ENCODE results near the gene SGK1.
"Not testable (repeated sequence)": the region's sequence is repeated elsewhere in the genome, so short reads cannot be mapped to it uniquely, and the experiment has no call there.

The SGK1 gene

DNA sequence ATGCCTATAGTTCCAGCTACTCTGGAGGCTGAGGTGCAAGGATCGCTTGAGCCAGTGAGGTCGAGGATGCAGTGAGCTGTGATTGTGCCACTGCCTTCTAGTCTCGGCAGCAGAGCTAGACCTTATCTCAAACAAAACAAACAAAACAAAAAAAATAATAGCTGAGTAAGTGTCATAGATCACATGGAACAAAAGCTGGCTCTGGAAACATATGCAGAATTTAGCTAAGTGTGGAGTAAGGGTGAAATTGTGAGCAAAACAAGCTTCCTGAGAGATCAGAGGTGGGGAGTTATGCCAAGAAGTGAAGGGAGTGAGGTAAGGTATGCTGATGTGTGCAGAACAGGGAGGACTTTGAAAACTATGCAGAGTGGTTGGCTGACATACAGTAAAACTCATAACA is 18.7 kb downstream of the SGK1 start:
- no peak for DNase-seq

DNA sequence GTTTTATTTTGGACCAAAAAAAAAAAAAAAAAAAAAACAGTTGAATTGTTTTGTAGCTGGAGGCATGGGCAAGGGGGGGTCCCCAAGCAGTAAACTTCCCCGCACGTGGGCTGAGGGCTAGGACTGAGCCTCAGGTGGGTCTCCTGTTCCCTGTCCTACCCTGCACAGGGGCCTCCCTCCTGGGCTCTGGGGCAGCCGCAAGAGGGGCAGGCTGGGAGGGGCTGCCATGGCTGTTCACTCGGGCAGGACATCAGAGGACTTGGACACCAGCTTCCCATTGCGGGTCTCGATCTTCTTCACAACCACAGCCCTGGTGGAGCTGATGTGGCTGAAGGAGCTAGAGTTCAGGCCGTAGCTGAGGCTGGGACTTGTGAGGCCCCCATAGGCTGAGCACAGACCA is 21.1 kb downstream of the SGK1 start:
- no peak for DNase-seq

DNA sequence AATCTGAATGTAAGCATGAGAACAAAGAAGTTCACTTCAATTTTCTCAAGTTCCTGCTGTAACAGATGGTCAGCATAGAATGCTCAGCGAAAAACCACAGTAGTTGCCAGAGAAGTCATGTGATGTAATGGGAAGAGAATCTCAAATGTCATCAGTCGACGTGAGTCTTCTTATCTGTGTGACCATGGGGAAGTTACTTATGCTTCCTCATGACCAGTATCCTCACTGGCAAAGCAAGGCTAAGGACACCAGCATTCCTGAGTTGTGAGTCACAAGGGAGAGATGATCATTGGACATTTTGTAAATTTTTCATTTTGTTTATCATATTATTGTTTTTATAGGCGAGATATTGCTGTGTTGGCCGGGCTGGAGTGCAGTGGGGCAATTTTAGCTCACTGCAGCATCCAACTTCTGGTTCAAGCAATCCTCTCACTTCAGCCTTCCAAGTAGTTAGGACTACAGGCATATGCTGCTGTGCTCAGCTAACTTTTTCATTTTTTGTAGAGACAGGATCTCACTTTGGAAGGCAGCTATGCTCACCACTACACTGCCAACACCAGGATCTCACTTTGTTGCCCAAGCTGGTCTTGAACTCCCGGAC is 21.9 kb downstream of the SGK1 start:
- no peak for DNase-seq

DNA sequence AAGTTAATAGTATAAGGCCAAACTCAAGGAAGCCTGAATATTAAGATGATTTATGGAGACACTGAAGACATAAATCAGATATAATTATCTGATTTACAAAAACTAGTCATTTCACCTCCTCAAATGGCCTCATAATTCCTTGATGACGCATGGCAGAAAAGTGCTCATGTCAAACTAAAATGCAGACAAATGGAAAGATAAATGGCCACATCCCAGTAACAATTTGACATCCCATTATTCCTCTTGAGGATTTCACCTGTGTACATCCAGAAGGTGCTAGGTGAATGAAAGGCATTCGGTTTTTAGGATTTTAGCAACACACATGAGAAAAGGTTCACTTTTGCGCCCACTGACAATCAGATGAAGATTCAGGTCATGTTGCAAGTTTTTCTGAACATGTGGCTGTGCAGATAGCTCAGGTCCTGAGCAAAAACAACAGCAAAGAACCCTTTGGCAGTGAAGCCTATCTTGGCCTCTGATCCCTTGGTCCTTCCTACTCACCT is 24.2 kb downstream of the SGK1 start:
- DNase-seq = no peak

DNA sequence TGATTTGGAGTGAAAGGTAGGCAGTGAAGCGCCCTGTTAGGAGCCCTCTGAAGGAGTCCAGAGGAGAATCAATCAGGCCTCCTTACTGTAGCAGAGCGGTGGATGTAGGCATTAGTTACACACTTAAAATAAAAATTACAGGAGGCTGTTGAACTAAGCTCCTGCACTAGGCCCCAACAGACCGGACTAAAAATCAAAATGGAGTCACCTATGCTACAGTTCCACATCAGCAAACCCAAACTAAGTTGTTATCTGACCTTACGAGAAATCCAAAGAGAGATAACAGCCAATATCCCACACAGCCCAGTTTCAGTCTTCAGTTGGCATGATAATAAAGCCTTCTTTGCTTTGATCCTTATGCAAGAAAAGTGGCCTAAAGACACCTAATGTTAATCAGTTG is 26.8 kb downstream of the SGK1 start:
- no peak for DNase-seq

DNA sequence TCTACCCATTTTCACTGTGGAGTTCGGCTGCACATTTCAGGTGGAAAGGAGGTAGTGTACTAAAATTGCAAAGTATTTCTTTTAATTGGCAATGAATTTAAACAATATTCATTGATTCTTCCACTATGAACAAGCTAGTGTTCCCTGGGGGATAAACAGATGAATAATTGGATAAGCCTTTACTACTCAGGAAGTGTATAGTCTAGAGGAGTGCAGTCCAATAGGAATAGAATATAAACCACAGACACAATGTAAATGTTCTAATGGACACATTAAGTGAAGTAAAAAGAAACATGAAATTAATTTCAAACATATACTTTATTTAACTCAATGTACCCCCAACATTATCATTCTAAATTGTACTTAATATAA is 28.7 kb downstream of the SGK1 start:
- no peak for DNase-seq

DNA sequence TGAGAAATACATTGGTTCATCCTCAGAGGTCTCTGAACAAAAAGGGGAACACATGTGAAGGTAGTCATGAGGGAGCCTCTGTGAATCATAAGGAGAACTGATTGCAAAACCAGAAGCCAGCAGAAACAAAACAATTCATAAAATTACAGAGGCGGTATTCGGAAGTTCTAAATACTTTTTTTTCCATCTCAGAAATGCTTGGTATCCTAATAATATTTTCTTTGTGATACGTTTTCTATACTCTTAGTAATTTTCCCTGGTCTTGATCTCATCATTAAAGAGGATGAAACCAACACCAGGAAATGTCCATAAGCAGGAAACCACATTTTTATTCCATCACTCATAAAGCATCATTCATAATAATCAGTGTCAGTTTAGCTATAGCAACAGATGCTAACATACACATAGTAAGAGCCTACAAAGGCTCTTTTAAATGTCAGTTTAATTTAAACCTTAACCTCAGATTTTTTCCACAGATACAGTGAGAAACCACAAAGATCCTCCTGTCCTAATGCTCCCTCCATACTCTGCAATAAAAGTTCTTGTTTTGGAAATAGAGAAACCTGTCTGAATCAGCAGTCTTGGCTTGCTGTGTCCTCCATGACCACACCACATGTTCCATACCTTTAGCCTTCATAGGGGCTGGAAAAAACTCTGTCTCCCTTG is 29.2 kb downstream of the SGK1 start:
- no peak for DNase-seq

DNA sequence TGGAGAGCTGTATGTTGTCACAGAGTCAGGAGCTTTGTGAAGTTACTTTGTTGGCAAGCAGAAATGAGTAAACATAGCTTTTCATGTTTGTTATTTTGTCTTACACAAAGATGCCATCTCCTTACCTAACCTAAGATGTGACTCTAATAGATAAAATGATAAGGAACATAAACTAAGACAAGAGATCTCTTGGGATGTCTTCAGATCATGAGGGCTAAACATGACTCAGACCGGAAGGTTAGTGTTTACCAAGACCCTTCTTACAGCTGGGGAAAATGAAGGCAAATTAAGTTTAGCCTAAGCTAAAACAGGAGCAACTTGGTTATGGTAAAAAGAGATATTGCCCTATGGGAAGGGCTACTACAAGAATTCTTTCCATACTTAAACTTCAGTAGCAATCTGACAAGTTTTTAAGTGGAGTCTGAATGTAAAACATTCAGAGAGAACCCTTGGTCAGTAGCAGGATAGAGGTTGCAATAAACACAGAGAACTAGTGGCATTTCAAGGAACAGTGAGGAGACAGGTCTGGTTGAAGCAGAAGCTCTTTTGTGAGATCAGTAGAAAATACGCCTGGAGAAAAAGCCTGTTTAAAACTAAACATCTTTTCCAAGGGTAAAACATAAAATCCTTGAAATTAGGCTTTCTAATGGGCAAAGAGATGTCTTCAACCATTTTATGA is 29.9 kb downstream of the SGK1 start:
- DNase-seq = no peak

DNA sequence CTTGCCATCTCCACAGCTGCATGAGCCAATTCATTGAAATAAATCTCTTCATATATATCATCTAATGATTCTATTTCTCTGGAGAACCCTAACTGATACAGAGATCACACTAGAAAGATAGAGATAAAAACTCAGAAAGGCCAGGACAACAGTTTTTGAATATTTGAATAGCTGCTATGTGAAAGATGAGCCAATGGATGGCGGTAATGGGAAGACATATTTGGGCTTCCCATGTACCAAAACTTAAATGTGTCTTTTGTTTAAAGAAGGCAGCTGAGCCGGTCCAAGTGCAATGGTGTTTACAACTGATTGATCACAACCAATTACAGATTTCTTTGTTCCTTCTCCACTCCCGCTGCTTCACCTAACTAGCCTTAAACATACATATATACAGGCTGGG is 35.1 kb downstream of the SGK1 start:
- DNase-seq = no peak

DNA sequence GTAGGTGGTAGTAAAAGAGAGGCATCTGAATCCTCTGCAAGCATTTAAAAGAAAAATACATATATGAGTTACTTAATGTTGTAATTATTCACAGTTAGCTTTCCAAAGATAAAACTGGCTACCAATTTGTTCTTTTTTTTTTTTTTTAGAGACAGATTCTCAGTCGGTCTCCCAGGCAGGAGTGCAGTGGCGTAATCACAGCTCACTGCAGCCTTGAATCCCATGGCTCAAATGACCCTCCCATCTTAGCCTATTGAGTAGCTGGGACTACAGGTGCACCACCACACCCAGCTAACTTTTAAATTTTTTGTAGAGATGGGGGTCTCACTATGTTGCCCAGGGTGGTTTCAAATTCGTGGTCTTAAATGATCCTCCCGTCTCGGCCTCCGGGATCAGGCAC is 36.5 kb downstream of the SGK1 start:
- no peak for DNase-seq

DNA sequence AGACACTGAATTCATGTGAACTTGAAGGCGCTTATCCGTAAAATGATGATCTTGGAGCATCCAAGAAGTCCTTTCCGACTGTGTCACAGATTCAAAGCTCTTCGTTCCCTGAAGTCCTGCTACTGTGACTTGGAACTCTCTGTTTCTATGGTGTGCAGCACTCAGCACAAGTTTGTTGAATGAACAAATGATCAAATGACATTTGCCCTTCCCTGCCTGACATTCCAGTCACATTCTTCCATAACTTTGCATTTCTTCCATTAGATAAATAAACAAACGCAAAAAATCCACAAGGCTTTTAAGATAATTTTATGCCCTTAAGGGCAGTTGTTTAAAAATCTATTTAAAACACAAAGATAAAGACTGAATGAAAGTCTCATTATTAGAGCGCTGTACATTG is 39.9 kb downstream of the SGK1 start:
- no peak for DNase-seq

DNA sequence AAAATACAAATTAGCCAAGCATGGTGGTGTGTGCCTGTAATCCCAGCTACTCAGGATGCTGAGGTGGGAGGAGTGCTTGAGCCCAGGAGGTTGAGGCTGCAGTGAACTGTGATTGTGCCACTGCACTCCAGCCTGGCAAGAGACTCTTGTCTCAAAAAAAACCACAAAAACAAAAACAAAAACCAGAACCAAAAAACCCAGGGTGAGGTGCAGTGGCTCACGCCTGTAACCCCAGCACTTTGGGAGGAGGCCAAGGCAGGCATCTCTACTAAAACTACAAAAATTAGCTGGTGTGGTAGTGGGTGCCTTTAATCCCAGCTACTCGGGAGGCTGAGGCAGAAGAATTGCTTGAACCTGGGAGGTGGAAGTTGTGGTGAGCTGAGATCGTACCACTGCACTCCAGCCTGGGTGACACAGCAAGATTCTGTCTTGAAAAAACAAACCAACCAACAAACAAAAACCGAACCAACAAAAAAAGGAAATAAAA is 41.0 kb downstream of the SGK1 start:
- not testable (repeated sequence) for DNase-seq

DNA sequence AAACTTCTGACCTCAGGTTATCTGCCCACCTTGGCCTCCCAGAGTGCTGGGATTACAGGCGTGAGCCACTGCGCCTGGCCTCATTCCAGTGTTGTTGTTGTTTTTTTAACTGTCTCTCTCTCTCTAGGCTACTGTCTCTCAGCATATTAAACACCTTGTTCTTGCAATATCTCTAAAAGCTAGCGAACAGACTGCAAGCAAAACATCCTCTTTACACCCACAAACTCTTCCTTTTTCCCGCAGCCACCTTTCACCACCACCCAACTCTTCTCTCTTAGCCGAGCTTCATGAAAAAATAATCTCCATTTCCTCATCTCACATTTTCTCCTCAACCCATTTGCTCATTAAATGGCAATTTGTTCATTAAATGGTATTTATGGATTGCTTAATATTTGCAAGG is 45.5 kb downstream of the SGK1 start:
- DNase-seq = no peak

DNA sequence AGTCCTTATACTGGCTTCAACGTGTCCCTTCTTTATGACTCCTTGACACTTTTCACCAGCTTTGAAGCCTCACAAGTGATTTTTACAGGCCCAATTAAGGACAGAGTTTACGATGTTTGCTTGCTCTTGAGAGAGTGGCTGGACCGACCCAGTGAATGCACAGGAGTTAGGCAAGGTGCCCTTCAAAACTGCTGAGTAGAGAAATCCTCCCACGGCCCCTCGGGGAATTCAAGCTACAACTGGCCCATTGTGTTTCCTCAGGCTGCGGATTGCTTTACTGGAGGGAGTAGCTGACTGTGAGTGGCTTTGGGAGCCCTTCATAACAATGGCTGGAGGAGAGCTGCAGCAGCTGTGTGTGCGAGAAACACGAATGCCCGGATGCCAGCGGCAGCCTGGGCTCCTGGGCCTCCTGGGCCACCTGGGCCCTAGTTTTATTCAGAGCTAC is 50.0 kb downstream of the SGK1 start:
- no peak for DNase-seq

DNA sequence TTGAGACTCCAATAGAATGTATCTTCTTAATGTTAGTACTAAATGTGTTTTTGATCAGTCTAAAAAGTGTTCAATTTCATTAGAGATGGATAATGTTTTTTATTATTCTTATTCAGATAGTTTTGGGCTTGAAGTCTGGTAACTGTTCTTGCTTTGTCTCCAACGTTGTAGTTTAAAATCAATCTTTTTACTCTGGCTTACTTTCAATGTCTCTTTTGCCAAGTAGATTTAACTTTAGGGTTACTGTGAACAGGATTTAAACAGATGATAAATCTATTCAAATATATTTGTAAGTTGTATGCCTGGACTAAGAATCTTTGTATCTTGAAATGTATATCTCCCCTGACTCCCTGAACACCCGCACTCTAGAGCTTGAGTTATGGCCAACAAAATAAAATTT is 51.1 kb downstream of the SGK1 start:
- no peak for DNase-seq

DNA sequence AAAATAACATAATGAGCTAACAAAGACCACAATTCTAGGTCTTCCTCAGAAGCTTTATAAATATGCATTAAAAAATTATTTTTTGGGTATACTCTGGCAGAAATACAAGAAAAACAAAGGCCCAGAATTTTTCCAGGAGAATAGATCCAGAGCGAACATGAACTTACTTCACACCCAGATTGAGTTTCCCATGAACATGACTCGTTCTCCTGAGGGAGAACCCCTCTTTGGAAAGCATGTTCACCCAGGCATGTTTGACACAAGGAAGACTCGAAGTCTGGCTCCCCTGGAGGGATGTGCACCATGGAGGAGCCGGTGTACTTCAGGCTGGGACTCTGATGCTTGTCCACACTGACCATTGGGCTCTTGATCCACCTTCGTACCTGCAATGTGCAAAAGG is 56.1 kb downstream of the SGK1 start:
- no peak for DNase-seq

DNA sequence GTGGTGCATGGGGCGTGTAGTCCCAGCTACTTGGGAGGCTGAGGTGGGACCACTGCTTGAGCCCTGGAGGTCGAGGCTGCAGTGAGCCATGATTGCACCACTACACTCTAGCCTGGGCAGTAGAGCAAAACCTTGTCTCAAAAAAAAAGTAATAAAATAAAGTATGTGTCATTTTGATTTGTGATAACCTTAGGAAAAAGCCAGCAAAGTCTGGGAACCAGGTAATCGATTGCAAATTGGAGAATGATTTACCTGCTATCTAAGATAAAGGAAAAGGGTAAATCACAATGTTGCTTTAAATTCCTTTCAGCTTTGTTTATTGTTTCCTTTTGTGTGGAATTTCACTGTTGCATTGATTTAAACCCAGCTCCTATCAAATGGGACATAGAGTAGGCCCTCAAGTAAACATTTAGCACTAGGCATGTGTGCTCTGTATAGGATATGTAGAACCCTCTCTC is 59.0 kb downstream of the SGK1 start:
- DNase-seq = no peak

DNA sequence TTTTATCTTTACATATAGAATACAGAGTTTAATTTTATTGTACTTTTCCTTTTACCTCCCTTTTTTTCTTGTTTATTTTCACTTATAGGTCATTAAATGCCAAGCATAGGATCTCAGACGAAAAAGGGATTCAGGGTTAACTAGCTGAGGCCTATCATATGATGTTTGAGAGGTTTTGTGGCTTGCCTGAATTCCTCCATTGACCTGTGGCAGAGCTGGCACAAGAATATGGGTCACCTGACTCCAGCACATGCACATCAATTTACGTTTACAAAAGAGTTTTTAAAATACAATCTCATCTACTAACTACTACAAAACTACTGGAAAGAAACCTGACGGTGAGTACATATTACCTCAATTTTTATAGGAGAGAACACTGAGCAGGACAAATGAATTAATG is 60.4 kb downstream of the SGK1 start:
- DNase-seq = no peak

DNA sequence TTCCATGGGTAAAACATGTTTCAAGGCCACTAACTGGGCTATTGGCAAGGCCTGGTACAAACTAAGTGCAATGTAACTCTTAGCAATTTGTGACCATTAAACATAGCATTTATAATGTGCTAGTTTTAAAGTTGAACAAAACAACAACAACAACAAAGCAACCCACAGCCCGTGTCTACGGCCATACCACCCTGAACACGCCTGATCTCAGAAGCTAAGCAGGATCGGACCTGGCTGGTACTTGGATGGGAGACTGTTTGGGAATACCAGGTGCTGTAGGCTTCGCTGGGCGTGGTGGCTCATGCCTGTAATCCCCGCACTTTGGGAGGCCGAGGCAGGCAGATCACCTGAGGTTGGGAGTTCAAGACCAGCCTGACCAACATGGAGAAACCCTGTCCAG is 61.0 kb downstream of the SGK1 start:
- DNase-seq = no peak

DNA sequence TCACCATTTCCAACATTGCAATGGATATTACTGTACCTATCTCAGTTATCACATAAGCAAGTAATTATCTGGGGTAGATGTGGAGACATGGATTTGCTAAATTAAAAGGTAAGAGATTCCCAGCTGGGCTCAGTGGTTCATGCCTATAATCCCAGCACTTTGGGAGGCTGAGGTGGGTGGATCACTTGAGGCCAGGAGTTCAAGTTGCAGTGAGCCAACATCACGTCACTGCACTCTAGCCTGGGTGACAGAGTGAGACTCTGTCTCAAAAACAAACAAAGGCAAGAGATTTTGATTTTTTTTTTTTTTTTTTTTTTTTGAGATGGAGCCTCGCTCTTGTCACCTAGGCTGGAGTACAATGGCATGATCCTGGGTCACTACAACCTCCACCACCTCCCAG is 62.6 kb downstream of the SGK1 start:
- DNase-seq = not testable (repeated sequence)

DNA sequence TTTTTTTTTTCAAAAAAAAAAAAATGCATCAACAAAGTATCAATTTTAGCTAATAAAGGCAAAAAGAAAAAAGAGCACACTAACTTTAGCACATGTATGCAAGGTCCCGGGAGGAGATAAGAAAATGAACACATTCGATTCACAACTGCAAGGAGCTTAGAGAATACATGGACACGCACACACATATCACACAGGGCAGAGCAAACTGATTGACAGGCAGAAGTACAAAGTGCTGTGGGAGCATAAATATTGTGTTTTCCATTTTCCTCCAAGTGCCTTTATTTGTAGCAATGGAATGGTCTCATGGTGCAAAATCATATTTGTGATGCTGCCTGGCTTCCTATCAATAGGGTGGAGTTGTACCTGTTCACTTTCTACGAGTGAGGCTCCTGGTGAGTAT is 63.8 kb downstream of the SGK1 start:
- no peak for DNase-seq

DNA sequence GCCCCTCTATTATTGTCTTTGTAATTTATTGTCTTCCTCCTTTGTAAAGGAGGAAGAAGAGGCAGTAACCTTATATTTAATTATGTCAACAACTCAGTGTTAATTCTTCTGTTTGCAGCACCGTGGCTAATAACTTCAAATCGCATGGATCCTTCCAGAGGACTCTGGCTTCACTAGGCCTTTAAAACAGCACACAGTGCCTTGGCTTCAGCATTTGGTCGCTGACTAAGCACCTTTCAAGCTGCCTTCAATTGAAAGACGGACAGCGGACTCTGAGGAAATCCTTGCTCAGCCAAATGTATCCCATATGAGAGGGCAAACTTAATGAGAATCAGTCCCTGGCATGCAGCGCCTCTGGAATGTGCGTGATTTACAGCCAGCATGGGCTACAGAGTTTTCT is 64.2 kb downstream of the SGK1 start:
- DNase-seq = no peak

DNA sequence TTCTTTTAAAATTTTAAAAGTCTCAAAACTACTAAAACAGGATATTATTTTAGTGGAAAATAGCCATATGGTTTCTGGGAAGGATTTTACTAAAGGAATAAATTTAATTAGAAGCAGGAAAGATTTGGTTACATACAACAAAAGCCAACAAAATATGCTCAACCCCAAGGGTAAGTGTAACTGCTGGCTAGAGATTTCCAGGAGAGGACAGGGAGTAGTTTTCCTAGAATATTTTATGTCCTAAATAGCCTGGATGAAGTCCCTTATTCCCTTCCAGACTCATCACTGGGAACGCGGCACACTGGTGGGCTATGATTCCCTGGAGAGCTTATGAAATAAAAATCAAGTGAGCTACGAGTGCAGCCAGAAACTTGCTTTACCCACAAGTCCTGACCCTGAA is 66.6 kb downstream of the SGK1 start:
- no peak for DNase-seq

DNA sequence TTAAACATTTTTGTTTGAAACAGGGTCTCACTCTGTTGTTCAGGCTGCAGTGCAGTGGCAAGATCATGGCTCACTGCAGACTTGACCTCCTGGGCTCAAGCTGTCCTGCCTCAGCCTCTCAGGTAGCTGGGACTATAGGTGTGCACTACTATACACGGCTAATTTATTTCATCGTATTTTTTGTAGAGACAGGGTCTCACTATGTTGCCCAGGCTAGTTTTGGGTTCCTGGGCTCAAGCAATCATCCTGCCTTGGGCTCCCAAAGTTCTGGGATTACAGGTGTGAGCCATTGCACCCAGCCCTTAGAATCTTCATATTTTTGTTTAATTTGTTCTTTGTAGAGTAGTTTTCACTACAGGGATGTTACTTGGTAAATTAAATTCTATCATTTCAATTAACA is 67.1 kb downstream of the SGK1 start:
- DNase-seq = no peak
